HG02852 (cell line): Measurements from ENCODE around the gene TMCC2.

Experiments used
- ATAC-seq: cut with Tn5 transposase; IDR thresholded peaks from one replicate; pipeline ENCODE4 v1.9.1; 2021; ENCODE audit warnings: mild to moderate bottlenecking, moderate library complexity; ENCODE audit not compliant: unreplicated experiment

Gene TMCC2

GRCh38 chr1:205239078-205239477 is 11.3 kb downstream of the TMCC2 start:
- no peak for ATAC-seq

- ATAC-seq: no peak
These were observed 12.4 kb downstream of the TMCC2 start for GRCh38 chr1:205240118-205240517.

GRCh38 chr1:205240569-205240968 is 12.8 kb downstream of the TMCC2 start:
- ATAC-seq: no peak

GRCh38 chr1:205241366-205242030 is 13.8 kb downstream of the TMCC2 start:
- ATAC-seq: no peak

GRCh38 chr1:205243350-205244191 is 15.8 kb downstream of the TMCC2 start:
- no peak for ATAC-seq

- no peak for ATAC-seq
These were observed 16.6 kb downstream of the TMCC2 start for GRCh38 chr1:205244384-205244783.

- ATAC-seq: no peak
These were observed 17.4 kb downstream of the TMCC2 start for GRCh38 chr1:205245096-205245495.

- ATAC-seq: no peak
These were observed 18.8 kb downstream of the TMCC2 start for GRCh38 chr1:205246351-205247119.

GRCh38 chr1:205247130-205247921 is 19.6 kb downstream of the TMCC2 start:
- ATAC-seq: no peak

- no peak for ATAC-seq
These were observed 21.3 kb downstream of the TMCC2 start for GRCh38 chr1:205248793-205249601.

- no peak for ATAC-seq
These were observed 21.9 kb downstream of the TMCC2 start for GRCh38 chr1:205249651-205250050.

- ATAC-seq: no peak
These were observed 23.0 kb downstream of the TMCC2 start for GRCh38 chr1:205250699-205251098.

- ATAC-seq: no peak
These were observed 23.8 kb downstream of the TMCC2 start for GRCh38 chr1:205251576-205251975.

GRCh38 chr1:205255941-205256780 is 28.4 kb downstream of the TMCC2 start:
- ATAC-seq: no peak

- no peak for ATAC-seq
These were observed 29.3 kb downstream of the TMCC2 start for GRCh38 chr1:205256951-205257625.

GRCh38 chr1:205257735-205258134 is 30.0 kb downstream of the TMCC2 start:
- no peak for ATAC-seq

- no peak for ATAC-seq
These were observed 30.5 kb downstream of the TMCC2 start for GRCh38 chr1:205258261-205258691.

GRCh38 chr1:205258719-205259118 is 31.0 kb downstream of the TMCC2 start:
- no peak for ATAC-seq
